ENCODE data around the gene VGLL4. TPM values are rescaled to one million over a fixed set of nuclear protein-coding genes. Genes with fewer than 3 reads are reported as not detected.

The VGLL4 gene
- total RNA-seq, 1 experiment from 2014 or later: 66.0 TPM

DNA sequence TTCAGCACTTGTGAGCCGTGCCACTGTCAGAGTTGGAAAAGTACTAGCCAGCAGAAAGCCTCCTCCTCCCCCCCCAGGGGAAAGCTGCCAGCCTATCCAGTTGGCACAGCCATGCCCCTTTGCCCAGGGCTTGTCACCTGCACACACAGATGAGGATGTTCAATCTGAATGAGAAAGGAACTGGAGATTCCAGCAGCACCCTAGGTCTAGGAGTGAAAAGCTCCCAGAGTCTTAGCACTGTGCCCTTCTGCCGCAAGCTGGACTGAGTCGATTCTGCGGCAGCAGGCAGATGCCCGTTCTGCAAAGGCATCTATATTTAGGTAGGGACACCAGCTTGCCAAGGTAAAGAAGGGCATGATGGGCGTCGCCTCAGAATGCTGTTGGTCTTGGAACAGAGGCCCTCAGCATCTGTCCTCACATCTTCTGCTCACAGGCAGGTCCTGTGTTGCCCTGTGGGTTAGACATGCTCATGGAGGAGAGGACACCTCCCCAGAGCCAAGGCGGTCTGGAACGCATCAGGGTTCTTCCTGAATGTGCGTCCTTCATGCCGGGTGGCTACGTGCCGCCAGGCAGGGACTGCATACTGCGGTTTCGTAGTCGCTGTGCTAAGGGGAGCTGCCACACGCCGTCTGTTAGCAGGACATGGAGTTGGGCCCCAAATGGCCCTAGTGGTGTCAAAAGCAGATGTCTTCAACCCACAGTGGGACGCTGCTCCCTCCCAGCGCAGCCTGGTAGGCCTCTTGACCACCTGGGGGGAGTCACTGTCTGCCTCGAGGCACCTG, 109.5 kb downstream of the VGLL4 start:
- Histone ChIP-seq H3K9me3 (ENCODE audit: control insufficient read depth, insufficient read depth, low read depth, low read length) (no peaks in the 10 kb centered on the region), H3K4me3 (ENCODE audit: low read depth in 2 of 2, low read length in 2 of 2) (no peak overlapping the region), H3K27me3 (ENCODE audit: control insufficient read depth, insufficient read depth, low read length) (no peaks in the 10 kb centered on the region), H3K4me1 (ENCODE audit: control insufficient read depth, insufficient read depth, low read length) (peaks cover 13% of the 10 kb centered on the region), H3K36me3 (ENCODE audit: control insufficient read depth, insufficient read depth, low read length) (no peaks in the 10 kb centered on the region), H3K27ac (ENCODE audit: low read length) (peak overlapping the region; percentile 63; the same call in 1 of the 2 replicates)
- DNase-seq (ENCODE audit: low read depth, low spot score) (no peak), ATAC-seq (no peak)
- no TSS peak for BruUV-seq (replicated peaks)
- ChIA-PET POLR2A (no interaction called here), CTCF (interaction anchor here (0.7 kb wide), 1 partner anchor 112 kb away, joined by 5 read pairs; no protein-coding TSS in a partner anchor)
- intact Hi-C loops (cut with micrococcal nuclease; ENCODE audit: unreplicated experiment): no loop called here
- in situ Hi-C loops (cut with HindIII; ENCODE audit: low pct_unique_long_range_greater_than_20kb, low sequenced_read_pairs): no loop called here
- TF ChIP-seq, protein P1, sequence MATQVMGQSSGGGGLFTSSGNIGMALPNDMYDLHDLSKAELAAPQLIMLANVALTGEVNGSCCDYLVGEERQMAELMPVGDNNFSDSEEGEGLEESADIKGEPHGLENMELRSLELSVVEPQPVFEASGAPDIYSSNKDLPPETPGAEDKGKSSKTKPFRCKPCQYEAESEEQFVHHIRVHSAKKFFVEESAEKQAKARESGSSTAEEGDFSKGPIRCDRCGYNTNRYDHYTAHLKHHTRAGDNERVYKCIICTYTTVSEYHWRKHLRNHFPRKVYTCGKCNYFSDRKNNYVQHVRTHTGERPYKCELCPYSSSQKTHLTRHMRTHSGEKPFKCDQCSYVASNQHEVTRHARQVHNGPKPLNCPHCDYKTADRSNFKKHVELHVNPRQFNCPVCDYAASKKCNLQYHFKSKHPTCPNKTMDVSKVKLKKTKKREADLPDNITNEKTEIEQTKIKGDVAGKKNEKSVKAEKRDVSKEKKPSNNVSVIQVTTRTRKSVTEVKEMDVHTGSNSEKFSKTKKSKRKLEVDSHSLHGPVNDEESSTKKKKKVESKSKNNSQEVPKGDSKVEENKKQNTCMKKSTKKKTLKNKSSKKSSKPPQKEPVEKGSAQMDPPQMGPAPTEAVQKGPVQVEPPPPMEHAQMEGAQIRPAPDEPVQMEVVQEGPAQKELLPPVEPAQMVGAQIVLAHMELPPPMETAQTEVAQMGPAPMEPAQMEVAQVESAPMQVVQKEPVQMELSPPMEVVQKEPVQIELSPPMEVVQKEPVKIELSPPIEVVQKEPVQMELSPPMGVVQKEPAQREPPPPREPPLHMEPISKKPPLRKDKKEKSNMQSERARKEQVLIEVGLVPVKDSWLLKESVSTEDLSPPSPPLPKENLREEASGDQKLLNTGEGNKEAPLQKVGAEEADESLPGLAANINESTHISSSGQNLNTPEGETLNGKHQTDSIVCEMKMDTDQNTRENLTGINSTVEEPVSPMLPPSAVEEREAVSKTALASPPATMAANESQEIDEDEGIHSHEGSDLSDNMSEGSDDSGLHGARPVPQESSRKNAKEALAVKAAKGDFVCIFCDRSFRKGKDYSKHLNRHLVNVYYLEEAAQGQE (IDR thresholded peaks at IDR 0.05; ENCODE audit: insufficient read depth in 1 of 2, low read depth in 2 of 2, low read length in 1 of 2): no peak
- TF ChIP-seq, protein P2, sequence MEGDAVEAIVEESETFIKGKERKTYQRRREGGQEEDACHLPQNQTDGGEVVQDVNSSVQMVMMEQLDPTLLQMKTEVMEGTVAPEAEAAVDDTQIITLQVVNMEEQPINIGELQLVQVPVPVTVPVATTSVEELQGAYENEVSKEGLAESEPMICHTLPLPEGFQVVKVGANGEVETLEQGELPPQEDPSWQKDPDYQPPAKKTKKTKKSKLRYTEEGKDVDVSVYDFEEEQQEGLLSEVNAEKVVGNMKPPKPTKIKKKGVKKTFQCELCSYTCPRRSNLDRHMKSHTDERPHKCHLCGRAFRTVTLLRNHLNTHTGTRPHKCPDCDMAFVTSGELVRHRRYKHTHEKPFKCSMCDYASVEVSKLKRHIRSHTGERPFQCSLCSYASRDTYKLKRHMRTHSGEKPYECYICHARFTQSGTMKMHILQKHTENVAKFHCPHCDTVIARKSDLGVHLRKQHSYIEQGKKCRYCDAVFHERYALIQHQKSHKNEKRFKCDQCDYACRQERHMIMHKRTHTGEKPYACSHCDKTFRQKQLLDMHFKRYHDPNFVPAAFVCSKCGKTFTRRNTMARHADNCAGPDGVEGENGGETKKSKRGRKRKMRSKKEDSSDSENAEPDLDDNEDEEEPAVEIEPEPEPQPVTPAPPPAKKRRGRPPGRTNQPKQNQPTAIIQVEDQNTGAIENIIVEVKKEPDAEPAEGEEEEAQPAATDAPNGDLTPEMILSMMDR (IDR thresholded peaks at IDR 0.05): no peak
- no peak for TF ChIP-seq TCF7L2 (IDR thresholded peaks at IDR 0.05; ENCODE audit: low read depth, low read length)
- no peak for TF ChIP-seq POLR2AphosphoS5 (IDR thresholded peaks at IDR 0.05; ENCODE audit: low read depth, low read length)
- no peak for TF ChIP-seq SIN3A (IDR thresholded peaks at IDR 0.05; ENCODE audit: borderline replicate concordance, insufficient read depth, low read depth, low read length)

DNA sequence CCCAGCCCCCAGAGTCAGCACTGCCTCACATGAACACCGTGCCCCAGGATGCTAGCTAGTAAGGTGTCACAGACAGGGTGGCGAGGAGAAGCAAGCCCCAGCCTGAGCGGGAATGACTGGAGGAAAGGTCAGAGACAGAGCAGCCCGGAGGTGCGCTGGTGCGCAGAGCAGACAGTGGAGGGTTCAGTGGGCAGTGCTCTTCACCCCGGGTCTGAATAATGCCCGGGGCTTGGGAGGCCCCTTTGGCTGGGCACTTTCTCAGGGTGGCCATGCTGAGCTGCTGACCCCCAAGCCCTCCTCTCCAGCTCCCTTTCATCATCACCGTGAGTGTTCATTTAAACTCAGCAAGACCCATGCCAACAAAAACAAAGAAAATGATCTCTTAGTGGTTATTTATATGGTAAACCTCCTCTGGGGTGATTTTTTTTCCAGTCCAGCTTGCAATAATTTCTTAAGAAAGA, 110.8 kb downstream of the VGLL4 start:
- intact Hi-C loops (cut with micrococcal nuclease; ENCODE audit: unreplicated experiment) (no loop called here), in situ Hi-C loops (cut with HindIII; ENCODE audit: low pct_unique_long_range_greater_than_20kb, low sequenced_read_pairs) (no loop called here)
- CTCF ChIA-PET: no interaction called here
- DNase-seq (ENCODE audit: low read depth, low spot score) (no peak), ATAC-seq (no peak; the same call in 1 of the 2 replicates)
- BruUV-seq (replicated peaks): no TSS peak
- H3K9me3 ChIP-seq (ENCODE audit: control insufficient read depth, insufficient read depth, low read depth, low read length): no peaks in the 10 kb centered on the region
- H3K27ac ChIP-seq (ENCODE audit: low read length): peak overlapping the region; percentile 63; the same call in 1 of the 2 replicates
- no peaks in the 10 kb centered on the region for H3K27me3 ChIP-seq (ENCODE audit: control insufficient read depth, insufficient read depth, low read length)
- POLR2A ChIA-PET: no interaction called here
- H3K36me3 ChIP-seq (ENCODE audit: control insufficient read depth, insufficient read depth, low read length): no peaks in the 10 kb centered on the region
- peaks cover 10% of the 10 kb centered on the region; the same call in 1 of the 2 replicates for H3K4me1 ChIP-seq (ENCODE audit: control insufficient read depth, insufficient read depth, low read length)
- TF ChIP-seq POLR2AphosphoS5 (IDR thresholded peaks at IDR 0.05; ENCODE audit: low read depth, low read length) (no peak), SIN3A (IDR thresholded peaks at IDR 0.05; ENCODE audit: borderline replicate concordance, insufficient read depth, low read depth, low read length) (no peak), TCF7L2 (IDR thresholded peaks at IDR 0.05; ENCODE audit: low read depth, low read length) (no peak)
- TF ChIP-seq, protein P2 (IDR thresholded peaks at IDR 0.05): no peak
- TF ChIP-seq, protein P1 (IDR thresholded peaks at IDR 0.05; ENCODE audit: insufficient read depth in 1 of 2, low read depth in 2 of 2, low read length in 1 of 2): no peak
- H3K4me3 ChIP-seq (ENCODE audit: low read depth in 2 of 2, low read length in 2 of 2): no peak overlapping the region
